Ovary (tissue), 9 donors: ENCODE results near the gene CERS6. TPM values are rescaled to one million over a fixed set of nuclear protein-coding genes. Genes with fewer than 3 reads are reported as not detected.

Experiments used
- DNase-seq, 5 donors: peaks; one replicate each; pipeline ENCODE4 v3.0.0-alpha.2; 2019 to 2020
- H3K27ac ChIP-seq, 2 donors: fragments of 200-600 bp; one replicate each; pipeline versions ENCODE4 v1.5.1 to v1.8.0; 2019 to 2022
- H3K27me3 ChIP-seq: fragments of 200-600 bp; one replicate; pipeline ENCODE4 v1.8.0; 2022
- H3K36me3 ChIP-seq: fragments of 200-600 bp; sonication (generic); one replicate; pipeline ENCODE4 v1.5.1; 2019
- H3K4me1 ChIP-seq: one replicate; pipeline ENCODE4 v1.8.1; 2013; ENCODE audit warnings: mild to moderate bottlenecking, moderate library complexity; ENCODE audit not compliant: insufficient read depth
- H3K4me3 ChIP-seq: fragments of 200-600 bp; sonication (generic); one replicate; pipeline ENCODE4 v1.5.1; 2017
- H3K9me3 ChIP-seq, 2 donors: fragments of 200-600 bp in 1 of 2; sonication (generic) in 1 of 2; one replicate each; pipeline versions ENCODE4 v1.5.1 to v1.8.1; 2013 to 2019; ENCODE audit warnings: mild to moderate bottlenecking in 1 of 2, moderate library complexity in 1 of 2
- CTCF ChIP-seq, 3 donors: fragments of 450-650 bp in 2 of 3; fragments of 200-600 bp in 1 of 3; IDR thresholded peaks; one replicate each; pipeline versions ENCODE4 v1.5.1 to v1.8.0; 2016 to 2022; ENCODE audit warnings: antibody characterized with exemption in 3 of 3, mild to moderate bottlenecking in 1 of 3
- EP300 ChIP-seq: sonication (generic); formaldehyde crosslinking; IDR thresholded peaks from one replicate; pipeline ENCODE4 v1.6.1; 2017; ENCODE audit warnings: antibody characterized with exemption
- POLR2A ChIP-seq: fragments of 450-650 bp; IDR thresholded peaks from one replicate; pipeline ENCODE4 v1.6.1; 2017; ENCODE audit warnings: antibody characterized with exemption, mild to moderate bottlenecking, moderate library complexity
- WGBS, 3 donors: extraction: QIAGEN DNeasy Blood & Tissue Kit in 1 of 3; methylation state at CpG; one replicate each; pipeline versions ENCODE4 v1.1.5 to v1.1.7; 2013 to 2017; 5-methylcytosine and 5-hydroxymethylcytosine counted together
- intact Hi-C, 4 donors: fragments of 100-400 bp; cut with DNase I; formaldehyde crosslinking; loops; one replicate each; pipeline versions ENCODE4 v1.11.0 to v1.15.1; 2022 to 2023
- polyA plus RNA-seq, 2 donors: library from polyadenylated mRNA; stranded (reverse); fragments of 200-250 nt in 1 of 2; fragments of 350-450 nt in 1 of 2; fragmentation: Illumina TruSeq in 1 of 2; extraction: RNeasy Lipid Tissue Mini Kit (QIAGEN cat#74804) in 1 of 2; gene quantifications; one replicate each; pipeline ENCODE4 v1.2.3, GENCODE V29; 2013 to 2014
- total RNA-seq, 7 donors: library from RNA; depleted of rRNA in 2 of 7; stranded (reverse); fragments of >200 nt in 2 of 7; fragmentation: NEBNext Ultra II Directional in 3 of 7; extraction: Animal tissue kit (Norgen Biotek cat#: 25700) in 3 of 7; gene quantifications; one replicate each; pipeline versions ENCODE4 v1.1.0 to v1.2.4, GENCODE V29; 2016 to 2023
- donor health status: DM: no; HTN: no; CAD: no; lungs with moderate emphysema.
- donor health status: DM: no; HTN: no; CAD: no.
- donor health status: Bipolar disorder and iron deficiency.
- donor health status: DM: yes; HTN: yes; CAD: no.
- donor health status: DM: no; HTN: no; CAD: no.
- donor health status: DM: yes; HTN: yes; CAD: no.

Gene CERS6
- total and polyA plus RNA-seq, 9 donors = 11.5 to 30.8 (median 24.9) TPM

GRCh38 chr2:168801471-168801870 lies 345.4 kb downstream of the CERS6 start:
- no peak for DNase-seq
- peak overlapping the region in 1 of 2 donors; percentile 70 for H3K27ac ChIP-seq

GRCh38 chr2:168801961-168802858 lies 346.1 kb downstream of the CERS6 start, which contains the start of gene NOSTRIN:
Gene NOSTRIN (plus strand): TSS chr2:168802637. CDS start chr2:168802647, 10 bp downstream.
- Histone ChIP-seq H3K27ac (peak within 1 kb of the TSS in 1 of 2 donors; percentile 70), H3K4me3 (peak within 1 kb of the TSS; percentile 12), H3K27me3 (no peaks in the 10 kb centered on the region), H3K4me1 (peaks cover 7% of the 10 kb centered on the region), H3K36me3 (no peaks in the 10 kb centered on the region), H3K9me3 (no peaks in the 10 kb centered on the region)
- DNase-seq = peak in 4 of 5 donors; percentile 19 to 35 (median 32)
- WGBS, 3 donors = 17 to 26% (median 20%) methylated on average over 10 of the region's 10 CpGs
- TF ChIP-seq POLR2A = no peak
- no peak for TF ChIP-seq EP300
- no peak for TF ChIP-seq CTCF (IDR thresholded peaks at IDR 0.05)
- intact Hi-C loops = no loop called here

More at GRCh38 chr2:168801471-168801870, 345.4 kb downstream of the CERS6 start:
- intact Hi-C loops = no loop called here
- WGBS, 3 donors = 42 to 49% (median 47%) methylated on average over 2 of the region's 2 CpGs
- TF ChIP-seq CTCF (IDR thresholded peaks at IDR 0.05) = no peak
- no peak for TF ChIP-seq EP300
- TF ChIP-seq POLR2A = no peak
- no peak overlapping the region for H3K4me3 ChIP-seq
- no peaks in the 10 kb centered on the region for H3K36me3 ChIP-seq
- H3K4me1 ChIP-seq = peaks cover 7% of the 10 kb centered on the region
- H3K9me3 ChIP-seq = no peaks in the 10 kb centered on the region
- no peaks in the 10 kb centered on the region for H3K27me3 ChIP-seq

DNA sequence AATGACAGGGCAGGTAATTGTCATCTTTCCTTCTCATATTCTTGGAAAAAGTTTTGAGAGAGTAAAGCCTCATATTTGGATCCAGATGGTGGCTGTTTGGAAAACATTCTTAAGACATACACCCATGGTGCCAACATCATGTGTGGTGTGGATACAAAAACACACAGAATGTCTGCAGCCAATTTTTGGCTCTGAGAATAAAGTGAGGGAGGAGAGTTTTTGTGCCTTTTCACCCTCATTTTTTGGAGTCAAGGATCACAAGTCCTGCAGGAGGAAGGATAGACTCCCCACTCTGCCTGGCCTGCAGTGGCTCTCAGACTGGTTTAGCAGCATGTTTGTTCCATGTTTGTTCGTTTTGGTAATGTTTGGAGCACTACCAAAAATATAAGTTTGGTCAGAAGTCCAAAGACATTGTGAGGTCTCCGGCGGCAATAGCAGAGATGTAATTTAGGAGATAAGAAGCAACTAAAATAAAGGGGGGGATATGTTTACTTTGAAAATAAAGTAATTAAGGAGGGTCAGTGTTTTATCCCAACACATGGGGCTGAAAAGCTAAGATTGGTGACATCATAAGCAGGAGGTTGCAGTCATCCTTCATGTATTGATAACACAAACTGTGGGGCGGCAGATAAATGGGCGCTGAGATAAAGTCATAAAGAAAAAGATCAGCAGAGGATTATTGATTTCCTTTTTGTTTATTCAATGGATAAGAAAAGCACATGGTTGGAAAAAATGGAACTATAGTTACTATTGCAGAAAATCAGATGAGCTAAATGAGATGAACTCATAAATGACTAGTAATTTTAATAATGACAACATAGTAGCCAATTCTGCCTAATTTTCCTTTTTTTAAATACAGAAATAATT lies 347.0 kb downstream of the CERS6 start:
- Histone ChIP-seq H3K4me3 (peak overlapping the region; percentile 12), H3K36me3 (no peaks in the 10 kb centered on the region), H3K27me3 (no peaks in the 10 kb centered on the region), H3K27ac (peak overlapping the region in 1 of 2 donors; percentile 70), H3K4me1 (peaks cover 7% of the 10 kb centered on the region), H3K9me3 (no peaks in the 10 kb centered on the region)
- no peak for DNase-seq
- TF ChIP-seq CTCF (IDR thresholded peaks at IDR 0.05) (no peak), EP300 (no peak), POLR2A (no peak)
- intact Hi-C loops = no loop called here
- WGBS, 3 donors = 21 to 32% (median 31%) methylated on average over 5 of the region's 5 CpGs

DNA sequence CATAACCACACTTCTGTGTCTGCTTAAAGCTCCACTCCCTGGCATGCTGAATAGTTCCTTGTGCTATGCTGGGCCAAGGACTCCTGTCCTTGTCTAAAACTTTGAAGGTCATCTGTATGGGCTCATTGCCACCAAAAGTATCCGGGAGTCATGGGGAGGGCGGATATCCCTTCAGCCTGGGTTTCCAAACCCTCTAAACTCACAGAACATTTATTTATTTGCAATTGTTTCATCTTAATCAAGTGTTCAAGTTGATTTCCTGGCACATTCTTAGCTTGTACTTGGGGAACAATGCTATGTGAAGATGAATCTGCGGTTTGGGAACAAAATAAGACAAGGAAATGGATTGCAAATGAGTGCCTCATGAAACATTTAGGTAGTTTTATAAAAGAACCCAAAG lies 348.1 kb downstream of the CERS6 start:
- intact Hi-C loops = no loop called here
- WGBS, 3 donors = 18 to 34% (median 22%) methylated on average over 3 of the region's 3 CpGs
- TF ChIP-seq EP300 = no peak
- Histone ChIP-seq H3K9me3 (no peaks in the 10 kb centered on the region), H3K4me3 (no peak overlapping the region), H3K4me1 (peaks cover 7% of the 10 kb centered on the region), H3K36me3 (no peaks in the 10 kb centered on the region), H3K27me3 (no peaks in the 10 kb centered on the region), H3K27ac (peak overlapping the region in 1 of 2 donors; percentile 70)
- peak in 3 of 5 donors; percentile 29 to 36 (median 34) for DNase-seq
